Measurements from ENCODE around the gene POLK.
"Not testable (repeated sequence)": the region's sequence is repeated elsewhere in the genome, so short reads cannot be mapped to it uniquely, and the experiment has no call there.

The POLK gene

DNA sequence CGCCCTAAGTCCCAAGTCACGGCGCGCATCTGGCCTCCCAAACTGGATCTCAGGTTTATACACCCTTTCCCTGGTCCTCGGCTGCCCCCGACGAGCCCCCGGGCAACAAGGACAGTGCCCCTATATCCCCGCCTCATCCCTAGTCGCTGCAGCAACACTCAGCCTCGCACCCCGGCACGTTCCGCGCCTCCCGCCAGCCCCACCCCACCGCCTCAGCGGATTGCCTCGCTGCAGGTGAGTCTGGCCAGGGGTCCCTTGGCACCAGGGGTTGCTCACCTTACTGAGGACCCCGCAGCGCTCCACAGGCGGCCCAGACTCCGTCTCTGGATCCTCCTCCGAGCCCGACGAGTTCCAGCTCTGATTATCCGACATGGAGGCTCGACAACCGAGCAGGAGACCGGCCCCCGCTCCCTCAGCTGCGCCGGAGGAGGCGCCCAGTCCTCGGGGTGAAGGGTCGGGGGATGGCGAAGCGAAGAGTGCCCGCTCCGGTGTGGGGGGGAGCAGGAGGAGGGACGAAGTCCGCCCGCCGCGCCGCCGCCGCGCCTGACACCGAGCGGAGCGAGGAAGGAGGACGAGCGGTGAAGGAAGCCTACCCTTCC is 756 bp upstream of the POLK start:
- DNase-seq: peak; percentile 50

DNA sequence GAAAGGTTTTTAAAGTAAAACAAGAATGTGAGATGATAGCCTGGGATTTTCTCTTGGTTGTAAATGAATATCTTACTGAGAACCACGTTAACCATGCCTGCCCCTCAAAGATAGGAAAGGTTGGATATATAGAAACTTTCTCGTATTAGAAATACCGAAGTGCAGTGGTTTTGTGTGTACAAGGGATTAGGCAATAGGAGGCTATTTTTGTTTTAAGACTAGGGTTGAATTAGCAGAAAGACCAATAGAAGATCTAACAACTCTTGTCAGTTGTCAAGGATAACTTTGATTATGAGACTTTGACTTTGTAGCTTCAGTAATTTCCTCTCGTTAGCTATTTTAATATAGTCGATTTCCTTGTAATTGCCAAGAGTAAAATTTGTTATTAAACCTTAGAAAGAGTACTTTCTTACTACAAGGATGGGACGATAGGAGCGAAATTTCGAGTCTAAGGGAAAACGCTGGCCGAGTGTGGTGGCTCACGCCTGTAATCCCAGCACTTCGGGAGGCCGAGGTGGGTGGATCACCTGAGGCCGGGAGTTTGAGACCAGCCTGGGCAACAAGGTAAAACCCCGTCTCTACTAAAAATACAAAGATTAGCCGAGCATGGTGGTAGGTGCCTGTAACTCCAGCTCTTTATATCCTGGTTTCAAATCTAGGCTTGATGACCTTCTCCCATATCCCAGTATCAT is 838 bp downstream of the POLK start:
- DNase-seq: peak; percentile 18

DNA sequence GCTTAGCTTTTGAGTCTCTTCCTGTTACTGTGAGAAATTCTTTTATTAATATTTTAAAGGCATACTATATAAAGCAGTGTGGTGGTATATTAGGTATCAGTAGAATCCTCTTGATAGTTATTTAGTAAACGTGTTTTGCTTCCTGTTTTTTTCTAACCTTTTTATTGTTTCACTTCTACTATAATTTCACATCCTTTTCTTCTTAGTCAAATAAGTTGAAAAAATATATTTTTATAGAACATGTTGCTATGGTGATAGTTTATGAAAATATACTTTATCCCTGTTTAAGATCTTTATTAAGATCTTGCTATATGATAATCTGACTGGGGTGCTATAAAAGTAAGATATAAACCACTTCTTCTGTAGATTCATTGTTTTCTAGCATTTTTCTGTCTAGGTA is 2.1 kb downstream of the POLK start:
- DNase-seq: no peak

GRCh38 chr5:75514323-75514722 is 2.6 kb downstream of the POLK start:
- DNase-seq: no peak

- no peak for DNase-seq
These were observed 8.1 kb downstream of the POLK start for GRCh38 chr5:75519761-75520160.

- DNase-seq: no peak
These were observed 9.5 kb downstream of the POLK start for GRCh38 chr5:75521195-75521594.

GRCh38 chr5:75522025-75522424 is 10.3 kb downstream of the POLK start:
- no peak for DNase-seq

GRCh38 chr5:75522542-75522941 is 10.9 kb downstream of the POLK start:
- no peak for DNase-seq

DNA sequence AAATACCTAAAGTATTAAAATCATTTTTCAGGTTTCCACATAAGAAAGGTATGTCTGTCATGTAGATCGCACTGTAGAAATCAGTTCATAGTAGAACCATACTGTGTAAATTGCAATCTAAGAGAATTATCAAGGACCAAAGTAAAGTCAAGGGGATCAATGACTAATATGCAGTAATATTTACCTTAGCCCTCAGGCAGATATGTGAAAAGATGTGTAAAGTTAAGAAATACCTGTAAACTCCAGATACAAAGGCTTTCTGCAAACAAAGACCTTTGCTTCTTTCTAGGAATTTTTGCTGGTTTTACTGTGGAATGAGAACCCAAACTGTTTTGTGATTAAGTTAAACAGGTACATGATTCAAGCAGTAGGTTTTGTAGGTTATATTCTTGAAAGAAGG is 11.6 kb downstream of the POLK start:
- DNase-seq: no peak

- DNase-seq: no peak
These were observed 12.4 kb downstream of the POLK start for GRCh38 chr5:75524071-75524470.

GRCh38 chr5:75524591-75524990 is 12.9 kb downstream of the POLK start:
- DNase-seq: no peak

GRCh38 chr5:75525344-75525743 is 13.7 kb downstream of the POLK start:
- DNase-seq: no peak

- DNase-seq: no peak
These were observed 14.4 kb downstream of the POLK start for GRCh38 chr5:75526070-75526469.

GRCh38 chr5:75529185-75529584 is 17.5 kb downstream of the POLK start:
- DNase-seq: no peak

GRCh38 chr5:75532190-75532589 is 20.5 kb downstream of the POLK start:
- DNase-seq: no peak

DNA sequence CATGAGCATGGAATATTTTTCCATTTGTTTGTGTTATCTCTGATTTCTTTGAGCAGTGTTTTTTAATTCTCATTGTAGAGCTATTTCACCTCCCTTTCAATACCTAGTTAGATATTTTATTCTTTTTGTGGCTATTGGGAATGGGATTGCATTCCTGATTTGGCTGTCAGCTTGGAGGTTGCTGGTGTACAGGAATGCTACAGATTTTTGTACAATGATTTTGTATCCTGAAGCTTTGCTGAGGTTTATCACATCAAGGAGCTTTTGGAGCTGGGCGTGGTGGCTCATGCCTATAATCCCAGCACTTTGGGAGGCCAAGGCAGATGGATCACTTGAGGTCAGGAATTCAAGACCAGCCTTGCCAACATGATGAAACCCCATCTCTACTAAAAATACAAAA is 22.0 kb downstream of the POLK start:
- DNase-seq: not testable (repeated sequence)

GRCh38 chr5:75534734-75535133 is 23.0 kb downstream of the POLK start:
- no peak for DNase-seq

GRCh38 chr5:75536147-75536546 is 24.5 kb downstream of the POLK start:
- no peak for DNase-seq

DNA sequence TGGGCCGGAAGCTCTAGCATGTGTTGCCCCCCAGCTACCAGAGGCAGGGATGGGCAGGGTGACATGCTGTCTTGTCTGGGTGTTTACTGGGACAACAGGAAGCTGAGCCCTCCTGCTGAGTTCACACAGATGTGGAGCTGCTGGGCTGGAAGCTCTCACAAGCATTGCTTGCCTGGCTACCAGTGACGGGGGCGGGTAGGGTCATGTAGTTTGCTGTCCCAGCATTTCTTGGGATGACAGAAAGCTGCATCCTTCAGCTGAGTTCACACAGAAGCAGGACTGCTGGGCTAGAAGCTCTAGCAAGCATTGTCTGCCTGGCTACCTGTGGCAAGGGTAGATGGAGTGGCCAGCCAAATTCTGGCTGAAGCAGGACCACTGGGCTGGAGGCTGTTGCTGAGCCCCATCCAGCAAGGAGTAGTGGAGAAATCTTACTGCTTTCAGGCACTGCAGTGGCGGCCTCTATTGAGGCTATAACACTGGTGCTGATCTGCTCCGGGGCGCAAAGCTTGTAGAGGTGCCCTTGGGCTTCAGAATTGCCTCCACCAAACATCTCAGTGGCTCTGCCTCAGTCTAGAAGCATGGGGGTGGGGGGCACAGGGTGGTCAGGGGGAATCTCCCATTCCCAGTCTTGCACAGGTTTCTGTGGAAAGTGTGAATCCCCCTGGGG is 25.1 kb downstream of the POLK start:
- no peak for DNase-seq

DNA sequence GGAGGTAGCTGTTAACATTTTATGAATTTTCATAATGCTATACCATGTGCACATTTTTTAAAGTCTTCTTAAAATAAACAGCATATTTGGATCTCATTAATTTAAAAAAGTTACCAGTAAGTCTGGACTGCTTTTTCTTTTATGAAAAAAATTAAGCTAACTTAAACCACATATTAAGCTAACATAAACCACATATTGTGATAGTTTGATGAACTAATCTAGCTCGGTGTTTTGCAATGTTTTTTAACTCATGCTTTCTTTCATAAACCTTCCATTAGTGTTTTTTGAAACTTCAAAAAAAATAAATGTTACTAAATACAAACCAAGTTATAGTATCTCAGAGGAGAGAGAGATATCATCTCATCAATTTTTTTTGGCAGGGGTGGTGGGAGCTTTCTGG is 26.5 kb downstream of the POLK start:
- DNase-seq: no peak

DNA sequence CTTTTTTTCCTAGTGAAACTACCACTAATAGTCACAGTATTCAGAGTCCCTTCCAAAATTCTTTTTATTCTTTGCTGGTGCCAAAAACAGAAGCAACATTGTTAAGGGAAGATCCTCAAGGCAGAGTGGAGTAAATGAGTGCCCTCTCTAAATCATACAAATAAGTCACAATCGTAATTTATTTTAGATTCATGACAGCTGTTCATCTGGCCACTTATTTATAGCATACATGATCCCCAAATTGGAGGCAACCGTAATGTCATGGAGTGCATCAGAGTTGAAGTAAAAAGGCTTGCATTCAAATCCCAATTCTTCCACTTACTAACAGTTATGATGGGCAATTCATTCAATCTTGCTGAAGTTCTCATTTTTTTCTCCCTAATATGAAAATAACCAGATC is 33.4 kb downstream of the POLK start:
- no peak for DNase-seq

- no peak for DNase-seq
These were observed 35.1 kb downstream of the POLK start for GRCh38 chr5:75546830-75547229.

GRCh38 chr5:75547812-75548211 is 36.1 kb downstream of the POLK start:
- DNase-seq: no peak

DNA sequence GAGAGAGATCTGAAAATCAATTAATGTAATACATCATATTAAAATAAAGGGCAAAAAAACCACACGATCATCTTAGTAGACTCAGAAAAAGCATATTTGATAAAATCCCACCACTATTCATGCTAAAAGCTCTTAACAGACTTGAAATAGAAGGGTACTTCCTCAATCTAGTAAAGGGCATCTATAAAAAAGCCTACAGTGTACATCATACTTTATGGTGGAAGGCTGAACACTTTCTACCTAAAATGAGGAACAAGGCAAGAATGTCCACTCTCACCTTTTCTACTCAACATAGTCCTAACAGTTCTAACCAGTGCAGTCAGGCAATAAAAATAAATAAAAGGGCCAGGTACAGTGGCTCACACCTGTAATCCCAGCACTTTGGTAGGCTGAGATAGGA is 38.9 kb downstream of the POLK start:
- no peak for DNase-seq

- DNase-seq: no peak
These were observed 39.8 kb downstream of the POLK start for GRCh38 chr5:75551471-75551870.

Data from NCI-H82 (cell line).